Ectodermal cell (in vitro differentiated cells): ENCODE results near the gene TFAM.
"Not testable (repeated sequence)": the region's sequence is repeated elsewhere in the genome, so short reads cannot be mapped to it uniquely, and the experiment has no call there.

ENCODE experiments used
- H3K27ac ChIP-seq: 2 replicates; pipeline ENCODE4 v1.7.0; 2013; ENCODE audit warnings: mild to moderate bottlenecking, low read depth, low read length; ENCODE audit not compliant: insufficient read depth, poor library complexity, severe bottlenecking
- H3K27me3 ChIP-seq: 2 replicates; pipeline ENCODE4 v1.7.0; 2013; ENCODE audit warnings: mild to moderate bottlenecking, low read length; ENCODE audit not compliant: insufficient read depth, control insufficient read depth, poor library complexity, severe bottlenecking
- H3K36me3 ChIP-seq: one replicate; pipeline ENCODE4 v1.7.0; 2013; ENCODE audit warnings: low read length; ENCODE audit not compliant: control insufficient read depth, insufficient read depth
- H3K4me1 ChIP-seq: one replicate; pipeline ENCODE4 v1.7.0; 2013; ENCODE audit warnings: low read length; ENCODE audit not compliant: control insufficient read depth, insufficient read depth
- H3K4me3 ChIP-seq: 2 replicates; pipeline ENCODE4 v1.7.0; 2013; ENCODE audit warnings: low read depth, low read length, control low read depth; ENCODE audit not compliant: insufficient read depth
- H3K9me3 ChIP-seq: 2 replicates; pipeline ENCODE4 v1.7.0; 2013; ENCODE audit warnings: mild to moderate bottlenecking, low read length, moderate library complexity; ENCODE audit not compliant: control insufficient read depth
- WGBS, 2 experiments: methylation state at CpG; one replicate each; pipeline ENCODE4 v1.1.7; 2013; ENCODE audit warnings: missing lambda C conversion rate in 2 of 2; 5-methylcytosine and 5-hydroxymethylcytosine counted together

TFAM gene

GRCh38 chr10:58428436-58428835 lies 43.2 kb downstream of the TFAM start:
- 91% methylated on average over 1 of the region's 1 CpG; no CpG with 5 or more reads in 1 of the 2 experiments for WGBS, 2 experiments

GRCh38 chr10:58431903-58432302 lies 46.7 kb downstream of the TFAM start:
- H3K4me1 ChIP-seq: no peaks in the 10 kb centered on the region
- H3K27me3 ChIP-seq: no peaks in the 10 kb centered on the region
- H3K27ac ChIP-seq: no peak overlapping the region
- WGBS, 2 experiments: 90 to 93% methylated on average over 2 of the region's 2 CpGs
- H3K9me3 ChIP-seq: no peaks in the 10 kb centered on the region
- H3K4me3 ChIP-seq: no peak overlapping the region
- no peaks in the 10 kb centered on the region for H3K36me3 ChIP-seq

More at GRCh38 chr10:58428436-58428835, 43.2 kb downstream of the TFAM start:
- not testable (repeated sequence) for H3K4me3 ChIP-seq, H3K4me1 ChIP-seq, H3K9me3 ChIP-seq, H3K36me3 ChIP-seq, H3K27ac ChIP-seq, H3K27me3 ChIP-seq

- no peaks in the 10 kb centered on the region for H3K9me3 ChIP-seq
- H3K36me3 ChIP-seq: no peaks in the 10 kb centered on the region
- no peak overlapping the region for H3K4me3 ChIP-seq
- no peak overlapping the region for H3K27ac ChIP-seq
- WGBS, 2 experiments: 93 to 97% methylated on average over 2 of the region's 2 CpGs
- H3K4me1 ChIP-seq: no peaks in the 10 kb centered on the region
- no peaks in the 10 kb centered on the region for H3K27me3 ChIP-seq
Measured at GRCh38 chr10:58433066-58433465, 47.9 kb downstream of the TFAM start.

- Histone ChIP-seq H3K27me3 (no peaks in the 10 kb centered on the region), H3K4me1 (no peaks in the 10 kb centered on the region), H3K27ac (no peak overlapping the region), H3K4me3 (no peak overlapping the region), H3K36me3 (no peaks in the 10 kb centered on the region), H3K9me3 (no peaks in the 10 kb centered on the region)
- WGBS, 2 experiments: 88 to 92% methylated on average over 4 of the region's 5 CpGs
Measured at GRCh38 chr10:58433571-58433970, 48.4 kb downstream of the TFAM start.

- Histone ChIP-seq H3K27me3 (no peaks in the 10 kb centered on the region), H3K27ac (no peak overlapping the region), H3K9me3 (no peaks in the 10 kb centered on the region), H3K4me3 (no peak overlapping the region), H3K36me3 (no peaks in the 10 kb centered on the region), H3K4me1 (no peaks in the 10 kb centered on the region)
- 48 to 77% methylated on average over 2 of the region's 2 CpGs for WGBS, 2 experiments
Measured at GRCh38 chr10:58435297-58435985, 50.2 kb downstream of the TFAM start.

- WGBS, 2 experiments: 86 to 92% methylated on average over 4 of the region's 4 CpGs
- no peaks in the 10 kb centered on the region for H3K9me3 ChIP-seq
- no peaks in the 10 kb centered on the region for H3K4me1 ChIP-seq
- no peaks in the 10 kb centered on the region for H3K36me3 ChIP-seq
- H3K4me3 ChIP-seq: no peak overlapping the region
- no peak overlapping the region for H3K27ac ChIP-seq
- H3K27me3 ChIP-seq: no peaks in the 10 kb centered on the region
Measured at GRCh38 chr10:58436071-58436470, 50.9 kb downstream of the TFAM start.

- H3K27ac ChIP-seq: no peak overlapping the region
- H3K4me1 ChIP-seq: no peaks in the 10 kb centered on the region
- no peaks in the 10 kb centered on the region for H3K9me3 ChIP-seq
- WGBS, 2 experiments: 87 to 93% methylated on average over 3 of the region's 3 CpGs
- no peaks in the 10 kb centered on the region for H3K27me3 ChIP-seq
- no peaks in the 10 kb centered on the region for H3K36me3 ChIP-seq
- H3K4me3 ChIP-seq: no peak overlapping the region
Measured at GRCh38 chr10:58438340-58438871, 53.2 kb downstream of the TFAM start.

- Histone ChIP-seq H3K27me3 (no peaks in the 10 kb centered on the region), H3K4me1 (no peaks in the 10 kb centered on the region), H3K27ac (no peak overlapping the region), H3K36me3 (no peaks in the 10 kb centered on the region), H3K4me3 (no peak overlapping the region), H3K9me3 (no peaks in the 10 kb centered on the region)
- WGBS, 2 experiments: 93 to 100% methylated on average over 1 of the region's 1 CpG
Measured at GRCh38 chr10:58438986-58439385, 53.8 kb downstream of the TFAM start.

GRCh38 chr10:58439632-58440364 lies 54.6 kb downstream of the TFAM start:
- WGBS, 2 experiments: 89 to 91% methylated on average over 5 of the region's 5 CpGs
- Histone ChIP-seq H3K36me3 (no peaks in the 10 kb centered on the region), H3K4me1 (no peaks in the 10 kb centered on the region), H3K4me3 (no peak overlapping the region), H3K27ac (no peak overlapping the region), H3K27me3 (no peaks in the 10 kb centered on the region), H3K9me3 (no peaks in the 10 kb centered on the region)

GRCh38 chr10:58440484-58440883 lies 55.3 kb downstream of the TFAM start:
- Histone ChIP-seq H3K27ac (no peak overlapping the region), H3K9me3 (no peaks in the 10 kb centered on the region), H3K27me3 (no peaks in the 10 kb centered on the region), H3K36me3 (no peaks in the 10 kb centered on the region), H3K4me3 (no peak overlapping the region), H3K4me1 (no peaks in the 10 kb centered on the region)
- WGBS, 2 experiments: 0% methylated on average over 1 of the region's 1 CpG
